H1 (cell line): ENCODE measurements around the gene BICD1. TPM values are rescaled to one million over a fixed set of nuclear protein-coding genes. Genes with fewer than 3 reads are reported as not detected.

Source experiments
- ATF2 ChIP-seq: IDR thresholded peaks from 2 replicates; pipeline ENCODE4 v1.6.1; 2012; ENCODE audit warnings: low read length, inconsistent platforms
- BACH1 ChIP-seq: IDR thresholded peaks from 2 replicates; pipeline ENCODE4 v1.6.1; 2012; ENCODE audit warnings: low read length, improper control_type of control experiment
- GTF2F1 ChIP-seq: IDR thresholded peaks from 2 replicates; pipeline ENCODE4 v1.6.1; 2012; ENCODE audit warnings: low read depth, low read length, improper control_type of control experiment, borderline replicate concordance
- JUND ChIP-seq: IDR thresholded peaks from 2 replicates; pipeline ENCODE4 v1.6.1; 2011; ENCODE audit warnings: mild to moderate bottlenecking, improper control_type of control experiment, low read length
- NRF1 ChIP-seq: IDR thresholded peaks from 2 replicates; pipeline ENCODE4 v1.6.1; 2011; ENCODE audit warnings: mild to moderate bottlenecking, low read depth, low read length, improper control_type of control experiment
- RAD21 ChIP-seq, 2 experiments: IDR thresholded peaks in 1 of 2; conservative IDR thresholded peaks in 1 of 2; 2 replicates each; pipeline ENCODE4 v1.6.1; 2011; ENCODE audit warnings: low read depth in 2 of 2, low read length in 2 of 2, improper control_type of control experiment in 1 of 2, inconsistent platforms in 1 of 2, mild to moderate bottlenecking in 1 of 2, moderate library complexity in 1 of 2
- polyA plus RNA-seq, 7 experiments: library from polyadenylated mRNA; depleted of rRNA in 3 of 7; stranded (reverse) in 5 of 7; unstranded in 2 of 7; fragments of >200 nt in 5 of 7; fragments of 200-250 nt in 2 of 7; gene quantifications; 1 replicate in 5 of 7; 2 replicates in 1 of 7; 4 replicates in 1 of 7; pipeline versions ENCODE4 v1.2.1 to v1.2.3, GENCODE V29; 2011 to 2013; ENCODE audit warnings: missing spikeins in 2 of 7, mixed read lengths in 2 of 7
- total RNA-seq: library from RNA; stranded (reverse); fragmentation: NEBNext Ultra II Directional; extraction: Animal tissue kit (Norgen Biotek cat#: 25700); gene quantifications from 2 replicates; pipeline ENCODE4 v1.2.1, GENCODE V29; 2021

The BICD1 gene
- total and polyA plus RNA-seq, 2 of the 8 experiments (the other 6 are each of a cell fraction or from before 2014, with no cell fraction given): 34.1 to 58.4 TPM

GRCh38 chr12:32159381-32159780 lies 52.7 kb downstream of the BICD1 start (continued):
- TF ChIP-seq ATF2 (no peak), NRF1 (no peak), GTF2F1 (no peak), BACH1 (no peak), JUND (no peak), RAD21 (IDR thresholded peaks at IDR 0.05 in 1 of 2, conservative IDR thresholded peaks at IDR 0.05 in 1 of 2; ENCODE audit: low read depth in 2 of 2, low read length in 2 of 2) (no peak)
